HG02852 (cell line): ENCODE results near the gene TRMT6.

Experiments
- ATAC-seq: cut with Tn5 transposase; IDR thresholded peaks from one replicate; pipeline ENCODE4 v1.9.1; 2021; ENCODE audit warnings: mild to moderate bottlenecking, moderate library complexity; ENCODE audit not compliant: unreplicated experiment

Gene TRMT6

GRCh38 chr20:5900908-5901307 is 49.4 kb downstream of the TRMT6 start:
- ATAC-seq, result no peak

GRCh38 chr20:5899444-5899843 is 50.9 kb downstream of the TRMT6 start:
- ATAC-seq, result no peak

GRCh38 chr20:5895626-5896025 is 54.7 kb downstream of the TRMT6 start:
- no peak for ATAC-seq

- ATAC-seq, result no peak
Measured at GRCh38 chr20:5893621-5894020, 56.7 kb downstream of the TRMT6 start.

GRCh38 chr20:5893052-5893451 is 57.3 kb downstream of the TRMT6 start:
- ATAC-seq, result no peak

GRCh38 chr20:5890773-5891441 is 59.4 kb downstream of the TRMT6 start:
- no peak for ATAC-seq

GRCh38 chr20:5888041-5888440 is 62.3 kb downstream of the TRMT6 start:
- no peak for ATAC-seq

GRCh38 chr20:5887386-5887785 is 62.9 kb downstream of the TRMT6 start:
- no peak for ATAC-seq
